DND-41 (cell line): ENCODE data around the gene GPR37L1.

ENCODE experiments used
- EZH2 ChIP-seq: IDR thresholded peaks from 3 replicates; pipeline ENCODE4 v1.6.1; 2012; ENCODE audit warnings: borderline replicate concordance, low read depth, mild to moderate bottlenecking, moderate library complexity, low read length, inconsistent platforms; ENCODE audit not compliant: severe bottlenecking
- TF ChIP-seq, protein P1 (sequence below): IDR thresholded peaks from 2 replicates; pipeline ENCODE4 v1.5.1; 2012; ENCODE audit warnings: borderline replicate concordance, low read length, moderate library complexity, mild to moderate bottlenecking; ENCODE audit not compliant: poor library complexity, severe bottlenecking; ENCODE audit errors: extremely low read depth

GRCh38 chr1:202181586-202181985 is 58.9 kb downstream of the GPR37L1 start:
- TF ChIP-seq, protein P1, sequence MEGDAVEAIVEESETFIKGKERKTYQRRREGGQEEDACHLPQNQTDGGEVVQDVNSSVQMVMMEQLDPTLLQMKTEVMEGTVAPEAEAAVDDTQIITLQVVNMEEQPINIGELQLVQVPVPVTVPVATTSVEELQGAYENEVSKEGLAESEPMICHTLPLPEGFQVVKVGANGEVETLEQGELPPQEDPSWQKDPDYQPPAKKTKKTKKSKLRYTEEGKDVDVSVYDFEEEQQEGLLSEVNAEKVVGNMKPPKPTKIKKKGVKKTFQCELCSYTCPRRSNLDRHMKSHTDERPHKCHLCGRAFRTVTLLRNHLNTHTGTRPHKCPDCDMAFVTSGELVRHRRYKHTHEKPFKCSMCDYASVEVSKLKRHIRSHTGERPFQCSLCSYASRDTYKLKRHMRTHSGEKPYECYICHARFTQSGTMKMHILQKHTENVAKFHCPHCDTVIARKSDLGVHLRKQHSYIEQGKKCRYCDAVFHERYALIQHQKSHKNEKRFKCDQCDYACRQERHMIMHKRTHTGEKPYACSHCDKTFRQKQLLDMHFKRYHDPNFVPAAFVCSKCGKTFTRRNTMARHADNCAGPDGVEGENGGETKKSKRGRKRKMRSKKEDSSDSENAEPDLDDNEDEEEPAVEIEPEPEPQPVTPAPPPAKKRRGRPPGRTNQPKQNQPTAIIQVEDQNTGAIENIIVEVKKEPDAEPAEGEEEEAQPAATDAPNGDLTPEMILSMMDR, result no peak
- no peak for TF ChIP-seq EZH2
